ENCODE data around the gene ISG15. TPM values are rescaled to one million over a fixed set of nuclear protein-coding genes. Genes with fewer than 3 reads are reported as not detected.

ISG15 gene
- total and polyA plus RNA-seq, 2 of the 13 experiments (the other 11 are each of a cell fraction or from before 2014, with no cell fraction given), result 42.1 to 54.9 TPM

DNA sequence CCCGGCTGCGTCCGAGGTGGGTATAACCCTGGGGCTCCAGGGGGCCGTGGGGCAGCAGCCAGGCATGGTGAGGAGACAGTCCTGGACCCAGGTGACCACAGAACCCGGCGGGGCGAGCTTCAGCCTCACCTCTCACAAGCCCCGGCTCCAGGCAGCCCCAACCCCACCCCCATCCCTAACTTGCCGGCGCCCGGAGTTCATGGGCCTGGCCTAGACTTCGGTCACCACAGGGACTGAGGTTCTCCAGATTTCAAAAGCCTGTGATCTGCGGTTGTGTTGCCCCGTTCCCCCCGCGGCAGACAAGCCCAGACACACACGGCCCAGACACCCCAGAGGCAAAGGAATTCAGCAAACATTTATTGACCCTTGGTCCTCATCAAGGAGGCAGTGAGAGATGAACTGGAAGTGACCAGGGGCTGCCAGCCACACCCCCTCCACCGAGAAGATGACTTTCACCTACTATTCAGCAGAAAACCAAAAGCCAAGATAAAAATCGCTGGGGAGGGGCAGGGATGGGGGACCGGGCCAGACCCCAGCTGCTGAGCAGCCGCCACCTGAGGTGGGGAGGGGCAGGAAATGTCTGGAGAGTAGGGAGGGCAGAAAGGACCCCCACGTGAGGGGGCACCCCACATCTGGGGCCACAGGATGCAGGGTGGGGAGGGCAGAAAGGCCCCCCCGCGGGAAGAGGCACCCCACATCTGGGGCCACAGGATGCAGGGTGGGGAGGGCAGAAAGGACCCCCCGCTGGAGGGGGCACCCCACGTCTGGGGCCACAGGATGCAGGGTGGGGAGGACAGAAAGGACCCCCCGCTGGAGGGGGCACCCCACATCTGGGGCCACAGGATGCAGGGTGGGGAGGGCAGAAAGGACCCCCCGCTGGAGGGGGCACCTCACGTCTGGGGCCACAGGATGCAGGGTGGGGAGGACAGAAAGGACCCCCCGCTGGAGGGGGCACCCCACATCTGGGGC lies 17.3 kb upstream of the ISG15 start (continued):
- TF ChIP-seq, protein P1, sequence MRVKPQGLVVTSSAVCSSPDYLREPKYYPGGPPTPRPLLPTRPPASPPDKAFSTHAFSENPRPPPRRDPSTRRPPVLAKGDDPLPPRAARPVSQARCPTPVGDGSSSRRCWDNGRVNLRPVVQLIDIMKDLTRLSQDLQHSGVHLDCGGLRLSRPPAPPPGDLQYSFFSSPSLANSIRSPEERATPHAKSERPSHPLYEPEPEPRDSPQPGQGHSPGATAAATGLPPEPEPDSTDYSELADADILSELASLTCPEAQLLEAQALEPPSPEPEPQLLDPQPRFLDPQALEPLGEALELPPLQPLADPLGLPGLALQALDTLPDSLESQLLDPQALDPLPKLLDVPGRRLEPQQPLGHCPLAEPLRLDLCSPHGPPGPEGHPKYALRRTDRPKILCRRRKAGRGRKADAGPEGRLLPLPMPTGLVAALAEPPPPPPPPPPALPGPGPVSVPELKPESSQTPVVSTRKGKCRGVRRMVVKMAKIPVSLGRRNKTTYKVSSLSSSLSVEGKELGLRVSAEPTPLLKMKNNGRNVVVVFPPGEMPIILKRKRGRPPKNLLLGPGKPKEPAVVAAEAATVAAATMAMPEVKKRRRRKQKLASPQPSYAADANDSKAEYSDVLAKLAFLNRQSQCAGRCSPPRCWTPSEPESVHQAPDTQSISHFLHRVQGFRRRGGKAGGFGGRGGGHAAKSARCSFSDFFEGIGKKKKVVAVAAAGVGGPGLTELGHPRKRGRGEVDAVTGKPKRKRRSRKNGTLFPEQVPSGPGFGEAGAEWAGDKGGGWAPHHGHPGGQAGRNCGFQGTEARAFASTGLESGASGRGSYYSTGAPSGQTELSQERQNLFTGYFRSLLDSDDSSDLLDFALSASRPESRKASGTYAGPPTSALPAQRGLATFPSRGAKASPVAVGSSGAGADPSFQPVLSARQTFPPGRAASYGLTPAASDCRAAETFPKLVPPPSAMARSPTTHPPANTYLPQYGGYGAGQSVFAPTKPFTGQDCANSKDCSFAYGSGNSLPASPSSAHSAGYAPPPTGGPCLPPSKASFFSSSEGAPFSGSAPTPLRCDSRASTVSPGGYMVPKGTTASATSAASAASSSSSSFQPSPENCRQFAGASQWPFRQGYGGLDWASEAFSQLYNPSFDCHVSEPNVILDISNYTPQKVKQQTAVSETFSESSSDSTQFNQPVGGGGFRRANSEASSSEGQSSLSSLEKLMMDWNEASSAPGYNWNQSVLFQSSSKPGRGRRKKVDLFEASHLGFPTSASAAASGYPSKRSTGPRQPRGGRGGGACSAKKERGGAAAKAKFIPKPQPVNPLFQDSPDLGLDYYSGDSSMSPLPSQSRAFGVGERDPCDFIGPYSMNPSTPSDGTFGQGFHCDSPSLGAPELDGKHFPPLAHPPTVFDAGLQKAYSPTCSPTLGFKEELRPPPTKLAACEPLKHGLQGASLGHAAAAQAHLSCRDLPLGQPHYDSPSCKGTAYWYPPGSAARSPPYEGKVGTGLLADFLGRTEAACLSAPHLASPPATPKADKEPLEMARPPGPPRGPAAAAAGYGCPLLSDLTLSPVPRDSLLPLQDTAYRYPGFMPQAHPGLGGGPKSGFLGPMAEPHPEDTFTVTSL (CRISPR knock-in tag; IDR thresholded peaks at IDR 0.05; ENCODE audit: borderline replicate concordance), result no peak
- TF ChIP-seq MYC (CRISPR knock-in tag; IDR thresholded peaks at IDR 0.05; ENCODE audit: borderline replicate concordance) (no peak), ZC3H13 (CRISPR knock-in tag; IDR thresholded peaks at IDR 0.05) (no peak), HMGXB4 (CRISPR knock-in tag; IDR thresholded peaks at IDR 0.05; ENCODE audit: borderline replicate concordance in 1 of 2, low read depth in 1 of 2) (no peak), ZNF589 (CRISPR knock-in tag; conservative IDR thresholded peaks at IDR 0.05) (no peak), ETV5 (CRISPR knock-in tag; IDR thresholded peaks at IDR 0.05; ENCODE audit: borderline replicate concordance) (peak; percentile 16; the same call in 1 of the 2 replicates), RFXANK (CRISPR knock-in tag; IDR thresholded peaks at IDR 0.05) (no peak), MLXIP (CRISPR knock-in tag; IDR thresholded peaks at IDR 0.05; ENCODE audit: borderline replicate concordance) (no peak), ZBTB49 (CRISPR knock-in tag; IDR thresholded peaks at IDR 0.05; ENCODE audit: borderline replicate concordance) (no peak)
- TF ChIP-seq, protein P2, sequence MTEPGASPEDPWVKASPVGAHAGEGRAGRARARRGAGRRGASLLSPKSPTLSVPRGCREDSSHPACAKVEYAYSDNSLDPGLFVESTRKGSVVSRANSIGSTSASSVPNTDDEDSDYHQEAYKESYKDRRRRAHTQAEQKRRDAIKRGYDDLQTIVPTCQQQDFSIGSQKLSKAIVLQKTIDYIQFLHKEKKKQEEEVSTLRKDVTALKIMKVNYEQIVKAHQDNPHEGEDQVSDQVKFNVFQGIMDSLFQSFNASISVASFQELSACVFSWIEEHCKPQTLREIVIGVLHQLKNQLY (CRISPR knock-in tag; IDR thresholded peaks at IDR 0.05), result no peak
- TF ChIP-seq, protein P3, sequence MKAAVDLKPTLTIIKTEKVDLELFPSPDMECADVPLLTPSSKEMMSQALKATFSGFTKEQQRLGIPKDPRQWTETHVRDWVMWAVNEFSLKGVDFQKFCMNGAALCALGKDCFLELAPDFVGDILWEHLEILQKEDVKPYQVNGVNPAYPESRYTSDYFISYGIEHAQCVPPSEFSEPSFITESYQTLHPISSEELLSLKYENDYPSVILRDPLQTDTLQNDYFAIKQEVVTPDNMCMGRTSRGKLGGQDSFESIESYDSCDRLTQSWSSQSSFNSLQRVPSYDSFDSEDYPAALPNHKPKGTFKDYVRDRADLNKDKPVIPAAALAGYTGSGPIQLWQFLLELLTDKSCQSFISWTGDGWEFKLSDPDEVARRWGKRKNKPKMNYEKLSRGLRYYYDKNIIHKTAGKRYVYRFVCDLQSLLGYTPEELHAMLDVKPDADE (CRISPR knock-in tag; IDR thresholded peaks at IDR 0.05), result no peak

Measured in HepG2 (cell line).